H1 (cell line): Measurements from ENCODE around the gene KCNMA1. TPM values are rescaled to one million over a fixed set of nuclear protein-coding genes. Genes with fewer than 3 reads are reported as not detected.

Source experiments
- CTCF ChIA-PET: fragments of 300-600 bp; sonication (Branson Sonifier 250); formaldehyde crosslinking; loops from one replicate; lab custom pipeline; 2021; ENCODE audit not compliant: partially characterized antibody; lab: Charles Lee
- POLR2A ChIA-PET: fragments of 300-600 bp; sonication (Branson Sonifier 250); formaldehyde crosslinking; loops from one replicate; lab custom pipeline; 2021; ENCODE audit warnings: inconsistent platforms; ENCODE audit not compliant: partially characterized antibody; lab: Charles Lee
- DNase-seq, 2 experiments: peaks; one replicate each; pipeline versions ENCODE4 v3.0.0 to v3.0.0-alpha.2; 2010 to 2022; ENCODE audit warnings: low spot score in 2 of 2, low read depth in 1 of 2, mixed read lengths in 1 of 2
- FAIRE-seq: peaks from 2 replicates; lab custom pipeline; 2011; peaks lifted over from hg19 to GRCh38; lab: Jason Lieb, UNC
- H2AFZ ChIP-seq: 2 replicates; pipeline ENCODE4 v1.8.1; 2012; ENCODE audit warnings: low read length, inconsistent platforms
- H2AK5ac ChIP-seq: 2 replicates; pipeline ENCODE4 v1.6.1; 2013; ENCODE audit warnings: low read depth, low read length
- H2BK120ac ChIP-seq: replicated peaks from 2 replicates; pipeline ENCODE3; 2013; ENCODE audit warnings: low read depth, low read length, inconsistent platforms
- H2BK12ac ChIP-seq: 2 replicates; pipeline ENCODE4 v1.6.1; 2013; ENCODE audit warnings: low read depth, low read length
- H2BK15ac ChIP-seq: 2 replicates; pipeline ENCODE4 v1.6.1; 2013; ENCODE audit warnings: low read length
- H2BK20ac ChIP-seq: 2 replicates; pipeline ENCODE4 v1.6.1; 2013; ENCODE audit warnings: low read length
- H2BK5ac ChIP-seq: 2 replicates; pipeline ENCODE4 v1.6.1; 2013; ENCODE audit warnings: low read depth, low read length
- H3K14ac ChIP-seq: 2 replicates; pipeline ENCODE4 v1.6.1; 2013; ENCODE audit warnings: inconsistent platforms; ENCODE audit not compliant: insufficient read length
- H3K18ac ChIP-seq: 2 replicates; pipeline ENCODE4 v1.6.1; 2013; ENCODE audit warnings: low read length; ENCODE audit errors: extremely low read depth
- H3K23ac ChIP-seq: 2 replicates; pipeline ENCODE4 v1.6.1; 2013; ENCODE audit warnings: inconsistent platforms; ENCODE audit not compliant: insufficient read length
- H3K23me2 ChIP-seq: 2 replicates; pipeline ENCODE4 v1.6.1; 2013; ENCODE audit warnings: low read depth, low read length
- H3K27ac ChIP-seq: 2 replicates; pipeline ENCODE4 v1.6.1; 2011; ENCODE audit warnings: low read depth, low read length, inconsistent platforms
- H3K27me3 ChIP-seq, 4 experiments: replicated peaks in 1 of 4; 1 replicate in 1 of 4; 2 replicates in 3 of 4; pipeline versions ENCODE4 v1.6.1 to v1.8.1; 2011 to 2013; ENCODE audit warnings: low read length in 3 of 4, mild to moderate bottlenecking in 3 of 4, inconsistent platforms in 2 of 4, mixed read lengths in 2 of 4, moderate library complexity in 1 of 4; ENCODE audit not compliant: control insufficient read depth in 3 of 4, insufficient read depth in 3 of 4; ENCODE audit errors: extremely low read depth in 1 of 4
- H3K36me3 ChIP-seq, 4 experiments: 2 replicates each; pipeline versions ENCODE4 v1.6.1 to v1.8.1; 2011 to 2013; ENCODE audit warnings: mild to moderate bottlenecking in 4 of 4, low read length in 3 of 4, moderate library complexity in 2 of 4, control low read depth in 1 of 4, inconsistent platforms in 1 of 4; ENCODE audit not compliant: insufficient read depth in 4 of 4, control insufficient read depth in 2 of 4
- H3K4ac ChIP-seq: replicated peaks from 2 replicates; pipeline ENCODE3; 2013; ENCODE audit warnings: low read length, low read depth, mixed read lengths, inconsistent platforms; ENCODE audit not compliant: insufficient read length
- H3K4me1 ChIP-seq, 4 experiments: replicated peaks in 1 of 4; 1 replicate in 1 of 4; 2 replicates in 3 of 4; pipeline versions ENCODE4 v1.6.1 to v1.8.1; 2011 to 2013; ENCODE audit warnings: low read length in 3 of 4, inconsistent platforms in 2 of 4, mixed read lengths in 1 of 4; ENCODE audit not compliant: insufficient read depth in 4 of 4, control insufficient read depth in 3 of 4
- H3K4me2 ChIP-seq, 2 experiments: 2 replicates each; pipeline versions ENCODE4 v1.6.1 to v1.8.1; 2011 to 2013; ENCODE audit warnings: low read depth in 2 of 2, low read length in 2 of 2, control low read depth in 1 of 2, inconsistent platforms in 1 of 2, mild to moderate bottlenecking in 1 of 2; ENCODE audit not compliant: insufficient read depth in 1 of 2
- H3K4me3 ChIP-seq, 4 experiments: fragments of 200-600, 300-600 bp in 1 of 4; sonication (generic), shearing (Covaris generic), sonication (Bioruptor Twin) in 1 of 4; 2 replicates each; pipeline versions ENCODE4 v1.5.1 to v1.8.1; 2011 to 2016; ENCODE audit warnings: low read length in 4 of 4, low read depth in 3 of 4, control low read depth in 2 of 4, inconsistent platforms in 2 of 4, mild to moderate bottlenecking in 2 of 4, mixed read lengths in 1 of 4, moderate library complexity in 1 of 4; ENCODE audit not compliant: insufficient read depth in 2 of 4; ENCODE audit errors: extremely low read depth in 1 of 4
- H3K56ac ChIP-seq: replicated peaks from 2 replicates; pipeline ENCODE3; 2013; ENCODE audit warnings: low read depth, mild to moderate bottlenecking, mixed read lengths, low read length, inconsistent platforms; ENCODE audit not compliant: insufficient read length
- H3K79me1 ChIP-seq: 2 replicates; pipeline ENCODE4 v1.6.1; 2013; ENCODE audit warnings: low read depth, low read length, control low read depth
- H3K79me2 ChIP-seq, 2 experiments: 2 replicates each; pipeline versions ENCODE4 v1.6.1 to v1.8.1; 2012 to 2013; ENCODE audit warnings: low read length in 2 of 2, mild to moderate bottlenecking in 2 of 2, inconsistent platforms in 1 of 2; ENCODE audit not compliant: insufficient read depth in 2 of 2, control insufficient read depth in 1 of 2
- H3K9ac ChIP-seq, 4 experiments: replicated peaks in 1 of 4; 1 replicate in 1 of 4; 2 replicates in 3 of 4; pipeline versions ENCODE4 v1.6.1 to v1.8.1; 2011 to 2013; ENCODE audit warnings: low read depth in 3 of 4, low read length in 3 of 4, control low read depth in 2 of 4, mild to moderate bottlenecking in 2 of 4, moderate library complexity in 2 of 4, inconsistent platforms in 1 of 4; ENCODE audit errors: extremely low read depth in 1 of 4
- H3K9me3 ChIP-seq, 2 experiments: 2 replicates each; pipeline versions ENCODE4 v1.6.1 to v1.8.1; 2012 to 2013; ENCODE audit warnings: mild to moderate bottlenecking in 2 of 2, moderate library complexity in 2 of 2, control low read depth in 1 of 2, inconsistent platforms in 1 of 2, low read depth in 1 of 2, low read length in 1 of 2, mixed read lengths in 1 of 2; ENCODE audit not compliant: insufficient read depth in 2 of 2
- H4K20me1 ChIP-seq, 2 experiments: replicated peaks in 1 of 2; 2 replicates each; pipeline versions ENCODE3 to v1.8.1; 2011 to 2013; ENCODE audit warnings: inconsistent platforms in 2 of 2, low read length in 2 of 2, mild to moderate bottlenecking in 1 of 2; ENCODE audit not compliant: insufficient read depth in 2 of 2, control insufficient read depth in 1 of 2
- H4K5ac ChIP-seq: 2 replicates; pipeline ENCODE4 v1.6.1; 2013; ENCODE audit warnings: low read length, low read depth, mixed read lengths, inconsistent platforms; ENCODE audit not compliant: insufficient read length
- H4K8ac ChIP-seq: 2 replicates; pipeline ENCODE4 v1.8.0; 2013; ENCODE audit warnings: mild to moderate bottlenecking, moderate library complexity, low read length, inconsistent platforms; ENCODE audit not compliant: insufficient read depth; ENCODE audit errors: extremely low read depth
- H4K91ac ChIP-seq: replicated peaks from 2 replicates; pipeline ENCODE3; 2013; ENCODE audit warnings: low read length, mixed read lengths, inconsistent platforms; ENCODE audit not compliant: insufficient read length
- CBX5 ChIP-seq: fragments of 300-800, 300-1000 bp; sonication (generic); IDR thresholded peaks from 2 replicates; pipeline ENCODE4 v1.7.1; 2016; ENCODE audit warnings: antibody characterized with exemption, low read length, low read depth
- CREB1 ChIP-seq: IDR thresholded peaks from 2 replicates; pipeline ENCODE4 v1.6.1; 2012; ENCODE audit warnings: inconsistent platforms
- FOSL1 ChIP-seq: IDR thresholded peaks from 2 replicates; pipeline ENCODE4 v1.6.1; 2011; ENCODE audit warnings: mild to moderate bottlenecking, low read depth, low read length, moderate library complexity; ENCODE audit not compliant: insufficient read depth
- HDAC2 ChIP-seq, 2 experiments: fragments of 300-600 bp in 1 of 2; sonication (generic) in 1 of 2; IDR thresholded peaks; 2 replicates each; pipeline ENCODE4 v1.6.1; 2011 to 2012; ENCODE audit warnings: low read depth in 2 of 2, low read length in 2 of 2, mild to moderate bottlenecking in 2 of 2, moderate library complexity in 2 of 2, borderline replicate concordance in 1 of 2, inconsistent platforms in 1 of 2
- KDM4A ChIP-seq: IDR thresholded peaks from one replicate; pipeline ENCODE4 v1.7.1; 2012; ENCODE audit warnings: low read depth, mild to moderate bottlenecking, moderate library complexity, low read length, inconsistent platforms; ENCODE audit not compliant: severe bottlenecking
- NANOG ChIP-seq: IDR thresholded peaks from 2 replicates; pipeline ENCODE4 v1.6.1; 2011; ENCODE audit warnings: low read length, low read depth, mild to moderate bottlenecking, inconsistent platforms; ENCODE audit not compliant: insufficient read depth, poor library complexity, severe bottlenecking
- NRF1 ChIP-seq: IDR thresholded peaks from 2 replicates; pipeline ENCODE4 v1.6.1; 2011; ENCODE audit warnings: mild to moderate bottlenecking, low read depth, low read length, improper control_type of control experiment
- RBBP5 ChIP-seq: IDR thresholded peaks from 2 replicates; pipeline ENCODE4 v1.7.1; 2012; ENCODE audit warnings: low read depth, mild to moderate bottlenecking, inconsistent platforms, low read length, moderate library complexity, borderline replicate concordance
- RFX5 ChIP-seq: IDR thresholded peaks from 2 replicates; pipeline ENCODE4 v1.6.1; 2011; ENCODE audit warnings: low read depth, low read length, improper control_type of control experiment, borderline replicate concordance
- SIN3A ChIP-seq, 2 experiments: IDR thresholded peaks in 1 of 2; conservative IDR thresholded peaks in 1 of 2; 2 replicates each; pipeline ENCODE4 v1.6.1; 2011 to 2012; ENCODE audit warnings: low read length in 2 of 2, improper control_type of control experiment in 1 of 2, low read depth in 1 of 2, mild to moderate bottlenecking in 1 of 2
- SIX5 ChIP-seq: IDR thresholded peaks from 2 replicates; pipeline ENCODE4 v1.6.1; 2011; ENCODE audit warnings: mild to moderate bottlenecking, low read depth, low read length
- WGBS, 2 experiments: shearing (Covaris generic) in 1 of 2; methylation state at CpG; one replicate each; pipeline versions ENCODE4 v1.1.6 to v1.1.7; 2013 to 2015; ENCODE audit warnings: low lambda C conversion rate in 2 of 2, mixed read lengths in 2 of 2, inconsistent platforms in 1 of 2, low coverage in 1 of 2, missing lambda C conversion rate in 1 of 2; ENCODE audit not compliant: insufficient replicate concordance in 2 of 2, insufficient coverage in 1 of 2, insufficient read length in 1 of 2; ENCODE audit errors: extremely low coverage in 1 of 2, missing lambda C conversion rate in 1 of 2; 5-methylcytosine and 5-hydroxymethylcytosine counted together
- polyA plus RNA-seq, 7 experiments: library from polyadenylated mRNA; depleted of rRNA in 3 of 7; stranded (reverse) in 5 of 7; unstranded in 2 of 7; fragments of >200 nt in 5 of 7; fragments of 200-250 nt in 2 of 7; gene quantifications; 1 replicate in 5 of 7; 2 replicates in 1 of 7; 4 replicates in 1 of 7; pipeline versions ENCODE4 v1.2.1 to v1.2.3, GENCODE V29; 2011 to 2013; ENCODE audit warnings: missing spikeins in 2 of 7, mixed read lengths in 2 of 7
- total RNA-seq: library from RNA; stranded (reverse); fragmentation: NEBNext Ultra II Directional; extraction: Animal tissue kit (Norgen Biotek cat#: 25700); gene quantifications from 2 replicates; pipeline ENCODE4 v1.2.1, GENCODE V29; 2021

Gene KCNMA1
- total and polyA plus RNA-seq, 2 of the 8 experiments (the other 6 are each of a cell fraction or from before 2014, with no cell fraction given), result 10.2 to 11.1 TPM

DNA sequence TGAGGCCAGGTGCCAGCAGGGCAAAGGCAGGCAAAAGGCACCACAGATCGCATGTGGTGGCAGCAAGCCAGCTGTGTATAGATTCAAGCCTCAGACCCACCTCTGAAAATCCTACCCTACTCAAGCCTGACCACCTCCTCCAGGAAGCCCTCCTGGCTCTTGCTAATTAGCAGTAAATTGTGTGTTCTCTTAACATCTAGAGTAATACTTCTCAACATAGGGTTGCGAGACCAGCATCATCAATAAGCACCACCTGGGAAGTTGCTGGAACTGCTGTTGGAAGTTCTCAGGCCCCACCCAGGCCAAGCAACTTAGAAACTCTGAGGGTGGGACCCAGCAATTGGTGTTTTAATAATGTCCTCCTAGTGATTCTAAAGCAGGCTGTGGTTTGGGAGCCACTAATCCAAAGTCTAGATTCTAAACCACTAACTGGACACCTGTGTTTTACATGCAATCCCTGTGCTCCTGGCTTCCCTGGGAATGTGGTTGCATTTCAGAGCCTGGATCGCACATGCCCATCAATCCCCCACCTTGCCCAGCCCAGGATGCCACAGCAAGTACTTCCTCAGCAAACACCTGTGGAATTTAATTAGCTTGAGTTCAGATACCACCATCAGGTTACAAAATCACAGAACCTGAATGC, 46.2 kb downstream of the KCNMA1 start:
- Histone ChIP-seq H2BK120ac (no peak overlapping the region), H4K5ac (no peak overlapping the region), H4K20me1 (no peaks in the 10 kb centered on the region), H3K27me3 (no peaks in the 10 kb centered on the region), H3K4me2 (no peak overlapping the region), H2BK20ac (no peak overlapping the region), H3K14ac (no peak overlapping the region), H3K4me3 (no peak overlapping the region), H3K27ac (no peak overlapping the region), H2AFZ (no peak overlapping the region), H4K91ac (no peak overlapping the region), H3K9ac (no peak overlapping the region), H3K9me3 (no peaks in the 10 kb centered on the region), H2BK12ac (0 out of 2 replicates have a peak overlapping the region, but pooled peaks have one; percentile 65), H3K79me1 (no peaks in the 10 kb centered on the region), H3K79me2 (no peaks in the 10 kb centered on the region), H2BK15ac (no peak overlapping the region), H2AK5ac (no peak overlapping the region), H3K56ac (no peak overlapping the region), H2BK5ac (no peak overlapping the region), H3K36me3 (no peaks in the 10 kb centered on the region), H3K23me2 (no peaks in the 10 kb centered on the region), H3K23ac (no peak overlapping the region), H4K8ac (peak overlapping the region; percentile 0; the same call in 1 of the 2 replicates), H3K4ac (no peak overlapping the region), H3K18ac (no peak overlapping the region), H3K4me1 (peaks cover 0 to 3% (median 0%) of the 10 kb centered on the region in 4 experiments; a peak in 1 of 7 replicates)
- FAIRE-seq (no peak), DNase-seq (no peak)
- TF ChIP-seq RBBP5 (no peak), CBX5 (no peak), NANOG (no peak), FOSL1 (no peak), RFX5 (no peak), HDAC2 (IDR thresholded peaks at IDR 0.05; ENCODE audit: borderline replicate concordance in 1 of 2, low read depth in 2 of 2, low read length in 2 of 2) (no peak), SIN3A (conservative IDR thresholded peaks at IDR 0.05 in 1 of 2, IDR thresholded peaks at IDR 0.05 in 1 of 2; ENCODE audit: low read depth in 1 of 2, low read length in 2 of 2) (no peak), SIX5 (no peak), KDM4A (no peak), NRF1 (no peak), CREB1 (no peak)
- CTCF ChIA-PET, result no interaction called here
- 96% methylated on average over 3 of the region's 3 CpGs; no CpG with 5 or more reads in 1 of the 2 experiments for WGBS, 2 experiments
- POLR2A ChIA-PET, result no interaction called here
